Measurements from ENCODE around the gene HLA-B.
"Not testable (repeated sequence)": the region's sequence is repeated elsewhere in the genome, so short reads cannot be mapped to it uniquely, and the experiment has no call there.

The HLA-B gene

GRCh38 chr6:31393932-31394331 lies 37.0 kb upstream of the HLA-B start:
- Histone ChIP-seq H4K20me1 (ENCODE audit: insufficient read depth, low read length) (no peaks in the 10 kb centered on the region), H3K4me3 (ENCODE audit: low read length) (no peak overlapping the region), H3K9me3 (replicated peaks; ENCODE audit: insufficient read depth, low read length) (no peaks in the 10 kb centered on the region), H3K9me2 (replicated peaks; ENCODE audit: insufficient read depth, low read length) (no peaks in the 10 kb centered on the region), H3K79me2 (ENCODE audit: low read length) (no peaks in the 10 kb centered on the region), H3K27me3 (replicated peaks; ENCODE audit: insufficient read depth, low read length) (no peaks in the 10 kb centered on the region), H3K9ac (ENCODE audit: low read length) (no peak overlapping the region), H3K27ac (ENCODE audit: low read length) (no peak overlapping the region), H3F3A (ENCODE audit: insufficient read depth, low read length) (no peaks in the 10 kb centered on the region), H3K4me2 (ENCODE audit: low read depth, low read length) (no peak overlapping the region), H3K36me3 (replicated peaks; ENCODE audit: insufficient read depth, low read length) (no peaks in the 10 kb centered on the region), H2AFZ (ENCODE audit: low read length) (no peak overlapping the region), H3K4me1 (ENCODE audit: low read length) (peaks cover 10% of the 10 kb centered on the region; the same call in 1 of the 2 replicates)
- DNase-seq = no peak
- TF ChIP-seq CTCF (IDR thresholded peaks at IDR 0.05; ENCODE audit: low read length) (no peak), EZH2 (optimal IDR thresholded peaks at IDR 0.05; ENCODE audit: low read depth, low read length) (no peak), EZH2phosphoT487 (IDR thresholded peaks at IDR 0.05; ENCODE audit: low read length) (no peak)

GRCh38 chr6:31389802-31390132 lies 32.8 kb upstream of the HLA-B start:
- H2AFZ ChIP-seq (ENCODE audit: low read length); H3K9me3 ChIP-seq (replicated peaks; ENCODE audit: insufficient read depth, low read length); H3K79me2 ChIP-seq (ENCODE audit: low read length); DNase-seq; H3K4me2 ChIP-seq (ENCODE audit: low read depth, low read length); H3F3A ChIP-seq (ENCODE audit: insufficient read depth, low read length); H3K9ac ChIP-seq (ENCODE audit: low read length); H3K36me3 ChIP-seq (replicated peaks; ENCODE audit: insufficient read depth, low read length); H3K4me3 ChIP-seq (ENCODE audit: low read length); H3K27me3 ChIP-seq (replicated peaks; ENCODE audit: insufficient read depth, low read length); H3K4me1 ChIP-seq (ENCODE audit: low read length); H3K27ac ChIP-seq (ENCODE audit: low read length); H4K20me1 ChIP-seq (ENCODE audit: insufficient read depth, low read length); H3K9me2 ChIP-seq (replicated peaks; ENCODE audit: insufficient read depth, low read length): not testable (repeated sequence)

GRCh38 chr6:31388916-31389801 lies 32.2 kb upstream of the HLA-B start:
- not testable (repeated sequence) for H3K9me2 ChIP-seq (replicated peaks; ENCODE audit: insufficient read depth, low read length); H3K4me3 ChIP-seq (ENCODE audit: low read length); H3K9me3 ChIP-seq (replicated peaks; ENCODE audit: insufficient read depth, low read length); H3K4me1 ChIP-seq (ENCODE audit: low read length); H3K27ac ChIP-seq (ENCODE audit: low read length); H4K20me1 ChIP-seq (ENCODE audit: insufficient read depth, low read length); H3K79me2 ChIP-seq (ENCODE audit: low read length); H3F3A ChIP-seq (ENCODE audit: insufficient read depth, low read length); DNase-seq; H3K9ac ChIP-seq (ENCODE audit: low read length); H3K36me3 ChIP-seq (replicated peaks; ENCODE audit: insufficient read depth, low read length); H3K4me2 ChIP-seq (ENCODE audit: low read depth, low read length); H2AFZ ChIP-seq (ENCODE audit: low read length); H3K27me3 ChIP-seq (replicated peaks; ENCODE audit: insufficient read depth, low read length)

- H3K4me2 ChIP-seq (ENCODE audit: low read depth, low read length) = no peak overlapping the region
- no peak for TF ChIP-seq EZH2 (optimal IDR thresholded peaks at IDR 0.05; ENCODE audit: low read depth, low read length)
- no peak for TF ChIP-seq EZH2phosphoT487 (IDR thresholded peaks at IDR 0.05; ENCODE audit: low read length)
- TF ChIP-seq CTCF (IDR thresholded peaks at IDR 0.05; ENCODE audit: low read length) = no peak
- no peak overlapping the region for H2AFZ ChIP-seq (ENCODE audit: low read length)
- no peak overlapping the region for H3K27ac ChIP-seq (ENCODE audit: low read length)
- no peaks in the 10 kb centered on the region for H4K20me1 ChIP-seq (ENCODE audit: insufficient read depth, low read length)
- H3K79me2 ChIP-seq (ENCODE audit: low read length) = no peaks in the 10 kb centered on the region
- H3K9me3 ChIP-seq (replicated peaks; ENCODE audit: insufficient read depth, low read length) = no peaks in the 10 kb centered on the region
- H3K4me1 ChIP-seq (ENCODE audit: low read length) = no peaks in the 10 kb centered on the region
- H3K9ac ChIP-seq (ENCODE audit: low read length) = no peak overlapping the region
- H3K9me2 ChIP-seq (replicated peaks; ENCODE audit: insufficient read depth, low read length) = no peaks in the 10 kb centered on the region
- no peaks in the 10 kb centered on the region for H3K27me3 ChIP-seq (replicated peaks; ENCODE audit: insufficient read depth, low read length)
- no peak overlapping the region for H3K4me3 ChIP-seq (ENCODE audit: low read length)
- no peaks in the 10 kb centered on the region for H3F3A ChIP-seq (ENCODE audit: insufficient read depth, low read length)
- no peaks in the 10 kb centered on the region for H3K36me3 ChIP-seq (replicated peaks; ENCODE audit: insufficient read depth, low read length)
- DNase-seq = no peak
Observed at GRCh38 chr6:31386977-31387376, 30.0 kb upstream of the HLA-B start.
